HepG2 (cell line): ENCODE data around the gene IL17RC. TPM values are rescaled to one million over a fixed set of nuclear protein-coding genes. Genes with fewer than 3 reads are reported as not detected.

ENCODE experiments used
- BHLHE40 ChIP-seq: IDR thresholded peaks from 2 replicates; pipeline ENCODE4 v1.6.1; 2011; ENCODE audit warnings: low read length, improper control_type of control experiment
- BRD4 ChIP-seq: sonication (generic); formaldehyde crosslinking; IDR thresholded peaks from 2 replicates; pipeline ENCODE4 v1.4.0; 2020; ENCODE audit warnings: missing genetic modification reagents
- ESRRA ChIP-seq: sonication (generic); formaldehyde crosslinking; IDR thresholded peaks from 2 replicates; pipeline ENCODE4 v1.5.1; 2020; ENCODE audit warnings: mild to moderate bottlenecking, low read depth, missing genetic modification reagents
- GTF3A ChIP-seq: sonication (generic); formaldehyde crosslinking; conservative IDR thresholded peaks from 2 replicates; pipeline ENCODE4 v1.4.0; 2020; ENCODE audit warnings: mild to moderate bottlenecking, missing genetic modification reagents
- HDAC1 ChIP-seq: sonication (generic); formaldehyde crosslinking; IDR thresholded peaks from 2 replicates; pipeline ENCODE4 v1.5.1; 2020; ENCODE audit warnings: mild to moderate bottlenecking, missing genetic modification reagents
- JDP2 ChIP-seq: sonication (generic); formaldehyde crosslinking; IDR thresholded peaks from 2 replicates; pipeline ENCODE4 v1.8.1; 2022; ENCODE audit warnings: missing genetic modification reagents, borderline replicate concordance
- MAZ ChIP-seq, 2 experiments: sonication (generic) in 1 of 2; formaldehyde crosslinking in 1 of 2; IDR thresholded peaks; 2 replicates each; pipeline versions ENCODE4 v1.5.0 to v1.6.1; 2012 to 2020; ENCODE audit warnings: low read depth in 2 of 2, mild to moderate bottlenecking in 2 of 2, borderline replicate concordance in 1 of 2, improper control_type of control experiment in 1 of 2, low read length in 1 of 2, missing genetic modification reagents in 1 of 2, moderate library complexity in 1 of 2
- MZF1 ChIP-seq: sonication (generic); formaldehyde crosslinking; IDR thresholded peaks from 2 replicates; pipeline ENCODE4 v1.8.1; 2023; ENCODE audit warnings: mild to moderate bottlenecking, missing genetic modification reagents, borderline replicate concordance
- NFIB ChIP-seq: sonication (generic); formaldehyde crosslinking; IDR thresholded peaks from 2 replicates; pipeline ENCODE4 v1.9.0; 2021; ENCODE audit warnings: missing genetic modification reagents, mild to moderate bottlenecking, borderline replicate concordance
- RARG ChIP-seq: sonication (generic); formaldehyde crosslinking; IDR thresholded peaks from 2 replicates; pipeline ENCODE4 v1.4.0; 2020; ENCODE audit warnings: low read depth, mild to moderate bottlenecking, missing genetic modification reagents
- RBAK ChIP-seq: sonication (generic); formaldehyde crosslinking; IDR thresholded peaks from 2 replicates; pipeline ENCODE4 v1.5.1; 2020; ENCODE audit warnings: mild to moderate bottlenecking, missing genetic modification reagents
- REXO4 ChIP-seq: sonication (generic); formaldehyde crosslinking; IDR thresholded peaks from 2 replicates; pipeline ENCODE4 v1.8.0; 2022; ENCODE audit warnings: missing genetic modification reagents, mild to moderate bottlenecking, borderline replicate concordance
- SNRNP70 ChIP-seq: fragments of 200-400 bp; formaldehyde crosslinking; IDR thresholded peaks from 2 replicates; pipeline ENCODE4 v1.6.1; 2017; ENCODE audit warnings: mild to moderate bottlenecking, low read depth, low read length, moderate library complexity
- SP1 ChIP-seq, 2 experiments: fragments of 450-650 bp in 1 of 2; sonication (generic) in 1 of 2; formaldehyde crosslinking in 1 of 2; IDR thresholded peaks; 2 replicates each; pipeline versions ENCODE4 v1.4.0 to v1.6.1; 2016 to 2020; ENCODE audit warnings: missing genetic modification reagents in 1 of 2
- SP140L ChIP-seq: sonication (generic); formaldehyde crosslinking; IDR thresholded peaks from 2 replicates; pipeline ENCODE4 v1.4.0; 2020; ENCODE audit warnings: missing genetic modification reagents, borderline replicate concordance
- TFE3 ChIP-seq: IDR thresholded peaks from 2 replicates; pipeline ENCODE4 v1.6.1; 2016
- ZMAT3 ChIP-seq: sonication (generic); formaldehyde crosslinking; conservative IDR thresholded peaks from 2 replicates; pipeline ENCODE4 v1.7.0; 2021; ENCODE audit warnings: missing genetic modification reagents
- ZNF546 ChIP-seq: sonication (generic); formaldehyde crosslinking; conservative IDR thresholded peaks from 2 replicates; pipeline ENCODE4 v1.8.1; 2023; ENCODE audit warnings: mild to moderate bottlenecking, missing genetic modification reagents
- ZNF570 ChIP-seq: sonication (generic); formaldehyde crosslinking; IDR thresholded peaks from 2 replicates; pipeline ENCODE4 v1.4.0; 2020; ENCODE audit warnings: mild to moderate bottlenecking, missing genetic modification reagents, borderline replicate concordance
- ZNF644 ChIP-seq: IDR thresholded peaks from 2 replicates; pipeline ENCODE4 v1.6.1; 2016; ENCODE audit warnings: low read depth
- polyA plus RNA-seq, 8 experiments: library from polyadenylated mRNA; depleted of rRNA in 3 of 8; stranded (reverse) in 7 of 8; unstranded in 1 of 8; fragments of >200 nt; fragmentation: Illumina TruSeq in 4 of 8; extraction: Trizol in 4 of 8; gene quantifications; 2 replicates each; pipeline versions ENCODE4 v1.2.1 to v1.2.3, GENCODE V29; 2011 to 2016; ENCODE audit warnings: low read depth in 4 of 8, missing spikeins in 1 of 8, mixed read lengths in 1 of 8; ENCODE audit not compliant: insufficient read depth in 1 of 8
- total RNA-seq, 5 experiments: library from RNA; depleted of rRNA; stranded (reverse); fragments of >200 nt; fragmentation: Illumina TruSeq; extraction: Trizol; gene quantifications; 2 replicates each; pipeline ENCODE4 v1.2.3, GENCODE V29; 2016; ENCODE audit warnings: low read depth in 1 of 5
- TF ChIP-seq, protein P1 (sequence below): sonication (generic); formaldehyde crosslinking; conservative IDR thresholded peaks from 2 replicates; pipeline ENCODE4 v1.8.0; 2022; ENCODE audit warnings: low read depth, missing genetic modification reagents
- TF ChIP-seq, protein P2 (sequence below): sonication (generic); formaldehyde crosslinking; IDR thresholded peaks from 2 replicates; pipeline ENCODE4 v1.5.1; 2020; ENCODE audit warnings: mild to moderate bottlenecking, missing genetic modification reagents, moderate library complexity

IL17RC gene
- total and polyA plus RNA-seq, 2 of the 13 experiments (the other 11 are each of a cell fraction or from before 2014, with no cell fraction given) = 20.7 to 24.0 TPM

DNA sequence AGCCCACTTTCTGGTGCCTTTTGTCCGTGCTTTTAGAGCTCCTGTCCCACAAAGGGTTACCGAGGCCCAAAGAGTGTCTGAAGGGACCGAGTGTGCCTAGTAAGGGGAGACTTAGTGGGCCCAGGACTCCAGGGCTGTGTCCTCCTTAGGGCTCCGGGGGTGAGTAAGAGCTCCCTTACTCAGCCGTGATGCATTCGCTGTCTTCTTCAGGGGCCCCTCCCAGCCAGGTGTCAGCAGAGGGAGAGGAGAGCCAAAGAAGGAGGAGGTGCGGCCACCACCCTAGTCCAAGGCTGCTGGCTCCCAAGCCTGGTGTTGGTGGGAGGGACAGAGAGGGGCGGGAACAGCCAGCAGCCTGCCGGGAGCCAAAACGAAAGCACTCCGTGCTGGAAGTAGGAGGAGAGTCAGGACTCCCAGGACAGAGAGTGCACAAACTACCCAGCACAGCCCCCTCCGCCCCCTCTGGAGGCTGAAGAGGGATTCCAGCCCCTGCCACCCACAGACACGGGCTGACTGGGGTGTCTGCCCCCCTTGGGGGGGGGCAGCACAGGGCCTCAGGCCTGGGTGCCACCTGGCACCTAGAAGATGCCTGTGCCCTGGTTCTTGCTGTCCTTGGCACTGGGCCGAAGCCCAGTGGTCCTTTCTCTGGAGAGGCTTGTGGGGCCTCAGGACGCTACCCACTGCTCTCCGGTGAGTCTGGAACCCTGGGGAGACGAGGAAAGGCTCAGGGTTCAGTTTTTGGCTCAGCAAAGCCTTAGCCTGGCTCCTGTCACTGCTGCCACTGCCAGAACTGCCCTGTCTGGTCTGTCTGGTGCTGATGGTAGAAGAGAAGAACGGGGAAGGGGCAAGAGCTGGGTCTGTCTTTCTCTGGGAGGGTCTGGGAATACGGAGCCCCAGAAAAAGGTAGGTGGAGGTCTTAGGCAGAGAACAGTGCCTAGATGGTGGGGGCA, at the start of gene IL17RC (continued):
- no peak for TF ChIP-seq ZNF570
- no peak for TF ChIP-seq REXO4
- no peak for TF ChIP-seq TFE3
- no peak for TF ChIP-seq BHLHE40
- TF ChIP-seq ZNF546 = no peak
- TF ChIP-seq, protein P1, sequence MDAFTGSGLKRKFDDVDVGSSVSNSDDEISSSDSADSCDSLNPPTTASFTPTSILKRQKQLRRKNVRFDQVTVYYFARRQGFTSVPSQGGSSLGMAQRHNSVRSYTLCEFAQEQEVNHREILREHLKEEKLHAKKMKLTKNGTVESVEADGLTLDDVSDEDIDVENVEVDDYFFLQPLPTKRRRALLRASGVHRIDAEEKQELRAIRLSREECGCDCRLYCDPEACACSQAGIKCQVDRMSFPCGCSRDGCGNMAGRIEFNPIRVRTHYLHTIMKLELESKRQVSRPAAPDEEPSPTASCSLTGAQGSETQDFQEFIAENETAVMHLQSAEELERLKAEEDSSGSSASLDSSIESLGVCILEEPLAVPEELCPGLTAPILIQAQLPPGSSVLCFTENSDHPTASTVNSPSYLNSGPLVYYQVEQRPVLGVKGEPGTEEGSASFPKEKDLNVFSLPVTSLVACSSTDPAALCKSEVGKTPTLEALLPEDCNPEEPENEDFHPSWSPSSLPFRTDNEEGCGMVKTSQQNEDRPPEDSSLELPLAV (CRISPR knock-in tag) = no peak
- no peak for TF ChIP-seq RBAK (CRISPR knock-in tag)
- no peak for TF ChIP-seq MZF1 (CRISPR knock-in tag)
- peak; percentile 29; the same call in 1 of the 2 replicates for TF ChIP-seq HDAC1 (CRISPR knock-in tag)
- no peak for TF ChIP-seq GTF3A (CRISPR knock-in tag)
- no peak for TF ChIP-seq NFIB (CRISPR knock-in tag)
- no peak for TF ChIP-seq ESRRA (CRISPR knock-in tag)
- TF ChIP-seq, protein P2, sequence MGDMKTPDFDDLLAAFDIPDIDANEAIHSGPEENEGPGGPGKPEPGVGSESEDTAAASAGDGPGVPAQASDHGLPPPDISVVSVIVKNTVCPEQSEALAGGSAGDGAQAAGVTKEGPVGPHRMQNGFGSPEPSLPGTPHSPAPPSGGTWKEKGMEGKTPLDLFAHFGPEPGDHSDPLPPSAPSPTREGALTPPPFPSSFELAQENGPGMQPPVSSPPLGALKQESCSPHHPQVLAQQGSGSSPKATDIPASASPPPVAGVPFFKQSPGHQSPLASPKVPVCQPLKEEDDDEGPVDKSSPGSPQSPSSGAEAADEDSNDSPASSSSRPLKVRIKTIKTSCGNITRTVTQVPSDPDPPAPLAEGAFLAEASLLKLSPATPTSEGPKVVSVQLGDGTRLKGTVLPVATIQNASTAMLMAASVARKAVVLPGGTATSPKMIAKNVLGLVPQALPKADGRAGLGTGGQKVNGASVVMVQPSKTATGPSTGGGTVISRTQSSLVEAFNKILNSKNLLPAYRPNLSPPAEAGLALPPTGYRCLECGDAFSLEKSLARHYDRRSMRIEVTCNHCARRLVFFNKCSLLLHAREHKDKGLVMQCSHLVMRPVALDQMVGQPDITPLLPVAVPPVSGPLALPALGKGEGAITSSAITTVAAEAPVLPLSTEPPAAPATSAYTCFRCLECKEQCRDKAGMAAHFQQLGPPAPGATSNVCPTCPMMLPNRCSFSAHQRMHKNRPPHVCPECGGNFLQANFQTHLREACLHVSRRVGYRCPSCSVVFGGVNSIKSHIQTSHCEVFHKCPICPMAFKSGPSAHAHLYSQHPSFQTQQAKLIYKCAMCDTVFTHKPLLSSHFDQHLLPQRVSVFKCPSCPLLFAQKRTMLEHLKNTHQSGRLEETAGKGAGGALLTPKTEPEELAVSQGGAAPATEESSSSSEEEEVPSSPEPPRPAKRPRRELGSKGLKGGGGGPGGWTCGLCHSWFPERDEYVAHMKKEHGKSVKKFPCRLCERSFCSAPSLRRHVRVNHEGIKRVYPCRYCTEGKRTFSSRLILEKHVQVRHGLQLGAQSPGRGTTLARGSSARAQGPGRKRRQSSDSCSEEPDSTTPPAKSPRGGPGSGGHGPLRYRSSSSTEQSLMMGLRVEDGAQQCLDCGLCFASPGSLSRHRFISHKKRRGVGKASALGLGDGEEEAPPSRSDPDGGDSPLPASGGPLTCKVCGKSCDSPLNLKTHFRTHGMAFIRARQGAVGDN (CRISPR knock-in tag) = peak; percentile 83
- no peak for TF ChIP-seq BRD4 (CRISPR knock-in tag)
- TF ChIP-seq SNRNP70 = no peak
- TF ChIP-seq ZNF644 = no peak
- TF ChIP-seq RARG (CRISPR knock-in tag) = no peak
- TF ChIP-seq JDP2 (CRISPR knock-in tag) = no peak
- TF ChIP-seq ZMAT3 (CRISPR knock-in tag) = no peak
- TF ChIP-seq MAZ (IDR thresholded peaks at IDR 0.05; ENCODE audit: borderline replicate concordance, low read depth, low read length) = peak; percentile 42; the same call in 1 of the 2 replicates
- TF ChIP-seq MAZ (CRISPR knock-in tag; IDR thresholded peaks at IDR 0.05; ENCODE audit: low read depth) = peak; percentile 82; the same call in 1 of the 2 replicates
- no peak for TF ChIP-seq SP140L (CRISPR knock-in tag)
- TF ChIP-seq SP1 (IDR thresholded peaks at IDR 0.05) = no peak
- peak; percentile 24; the same call in 1 of the 2 replicates for TF ChIP-seq SP1 (CRISPR knock-in tag; IDR thresholded peaks at IDR 0.05)
